Liver (tissue), 9 donors: ENCODE results near the gene FAM227B. TPM values are rescaled to one million over a fixed set of nuclear protein-coding genes. Genes with fewer than 3 reads are reported as not detected.

Experiments
- DNase-seq: peaks from one replicate; pipeline ENCODE4 v3.0.0-alpha.2; 2017; ENCODE audit warnings: low spot score
- H3K27ac ChIP-seq, 2 donors: one replicate each; pipeline ENCODE4 v1.7.0; 2013; ENCODE audit warnings: inconsistent platforms in 2 of 2, low read length in 2 of 2, control low read depth in 1 of 2, low read depth in 1 of 2, mild to moderate bottlenecking in 1 of 2
- H3K27me3 ChIP-seq, 4 donors: one replicate each; pipeline versions ENCODE4 v1.6.1 to v1.7.0; 2013; ENCODE audit warnings: low read length in 3 of 4, inconsistent platforms in 1 of 4, mild to moderate bottlenecking in 1 of 4, moderate library complexity in 1 of 4; ENCODE audit not compliant: control insufficient read depth in 4 of 4, insufficient read depth in 4 of 4
- H3K36me3 ChIP-seq, 4 donors: one replicate each; pipeline versions ENCODE4 v1.6.1 to v1.7.0; 2013; ENCODE audit warnings: low read length in 3 of 4, mild to moderate bottlenecking in 3 of 4, low read depth in 1 of 4, moderate library complexity in 1 of 4; ENCODE audit not compliant: control insufficient read depth in 4 of 4, insufficient read depth in 3 of 4
- H3K4me1 ChIP-seq, 4 donors: one replicate each; pipeline versions ENCODE4 v1.6.1 to v1.7.0; 2013; ENCODE audit warnings: low read length in 3 of 4, mild to moderate bottlenecking in 3 of 4, moderate library complexity in 1 of 4; ENCODE audit not compliant: control insufficient read depth in 4 of 4, insufficient read depth in 4 of 4
- H3K4me3 ChIP-seq, 3 donors: one replicate each; pipeline versions ENCODE4 v1.6.1 to v1.7.0; 2013; ENCODE audit warnings: low read length in 3 of 3, control low read depth in 1 of 3, low read depth in 1 of 3, mild to moderate bottlenecking in 1 of 3
- H3K9ac ChIP-seq, 2 donors: one replicate each; pipeline ENCODE4 v1.7.0; 2013; ENCODE audit warnings: low read length in 2 of 2, mild to moderate bottlenecking in 2 of 2, moderate library complexity in 2 of 2, control low read depth in 1 of 2, low read depth in 1 of 2
- H3K9me3 ChIP-seq, 4 donors: one replicate each; pipeline versions ENCODE4 v1.6.1 to v1.7.0; 2013; ENCODE audit warnings: low read length in 3 of 4; ENCODE audit not compliant: control insufficient read depth in 4 of 4
- ATF3 ChIP-seq: IDR thresholded peaks from 2 replicates; pipeline ENCODE4 v1.6.1; 2016; ENCODE audit warnings: antibody characterized with exemption
- EGR1 ChIP-seq, 2 donors: IDR thresholded peaks; 2 replicates each; pipeline ENCODE4 v1.6.1; 2016 to 2018; ENCODE audit warnings: antibody characterized with exemption in 2 of 2, low read depth in 2 of 2
- FOXA1 ChIP-seq: IDR thresholded peaks from 2 replicates; pipeline ENCODE4 v1.6.1; 2016; ENCODE audit warnings: antibody characterized with exemption
- FOXA2 ChIP-seq: IDR thresholded peaks from 2 replicates; pipeline ENCODE4 v1.6.1; 2016; ENCODE audit warnings: antibody characterized with exemption
- GABPA ChIP-seq, 2 donors: IDR thresholded peaks in 1 of 2; conservative IDR thresholded peaks in 1 of 2; 2 replicates each; pipeline ENCODE4 v1.6.1; 2016; ENCODE audit warnings: antibody characterized with exemption in 2 of 2, mild to moderate bottlenecking in 1 of 2, moderate library complexity in 1 of 2
- HNF4A ChIP-seq, 2 donors: conservative IDR thresholded peaks; 2 replicates each; pipeline ENCODE4 v1.6.1; 2016; ENCODE audit warnings: antibody characterized with exemption in 2 of 2, mild to moderate bottlenecking in 2 of 2
- HNF4G ChIP-seq: IDR thresholded peaks from 2 replicates; pipeline ENCODE4 v1.6.1; 2016; ENCODE audit warnings: antibody characterized with exemption
- JUND ChIP-seq, 2 donors: IDR thresholded peaks; 2 replicates each; pipeline ENCODE4 v1.6.1; 2016; ENCODE audit warnings: antibody characterized with exemption in 2 of 2
- NR2F2 ChIP-seq: IDR thresholded peaks from 2 replicates; pipeline ENCODE4 v1.6.1; 2016; ENCODE audit warnings: antibody characterized with exemption
- RAD21 ChIP-seq, 2 donors: IDR thresholded peaks; 2 replicates each; pipeline ENCODE4 v1.6.1; 2016; ENCODE audit warnings: antibody characterized with exemption in 2 of 2, mild to moderate bottlenecking in 2 of 2
- REST ChIP-seq: IDR thresholded peaks from 2 replicates; pipeline ENCODE4 v1.6.1; 2016; ENCODE audit warnings: antibody characterized with exemption, mild to moderate bottlenecking
- RXRA ChIP-seq, 2 donors: IDR thresholded peaks; 2 replicates each; pipeline ENCODE4 v1.6.1; 2017 to 2018; ENCODE audit warnings: antibody characterized with exemption in 2 of 2, mild to moderate bottlenecking in 1 of 2
- SP1 ChIP-seq: IDR thresholded peaks from 2 replicates; pipeline ENCODE4 v1.6.1; 2018; ENCODE audit warnings: antibody characterized with exemption, mild to moderate bottlenecking
- TAF1 ChIP-seq: conservative IDR thresholded peaks from 2 replicates; pipeline ENCODE4 v1.6.1; 2016; ENCODE audit warnings: antibody characterized with exemption, mild to moderate bottlenecking
- YY1 ChIP-seq: IDR thresholded peaks from 2 replicates; pipeline ENCODE4 v1.6.1; 2016; ENCODE audit warnings: antibody characterized with exemption, mild to moderate bottlenecking
- WGBS: extraction: QIAGEN DNeasy Blood & Tissue Kit; methylation state at CpG from one replicate; pipeline ENCODE4 v1.1.7; 2013; 5-methylcytosine and 5-hydroxymethylcytosine counted together
- polyA plus RNA-seq, 2 donors: library from polyadenylated mRNA; stranded (reverse) in 1 of 2; unstranded in 1 of 2; fragments of 200-250 nt in 1 of 2; fragments of >200 nt in 1 of 2; fragmentation: Nextera tagmentation in 1 of 2; extraction: Ambion mirVana in 1 of 2; gene quantifications; one replicate each; pipeline versions ENCODE4 v1.2.1 to v1.2.3, GENCODE V29; 2013 to 2015
- total RNA-seq, 2 donors: library from RNA; depleted of rRNA; stranded (reverse); fragments of >200 nt; gene quantifications; one replicate each; pipeline ENCODE4 v1.2.3, GENCODE V29; 2014
- TF ChIP-seq, protein P1 (sequence below): fragments of 150-350 bp; IDR thresholded peaks from 2 replicates; pipeline ENCODE4 v1.5.1; 2017; ENCODE audit warnings: improper control_type of control experiment, low read depth, low read length; ENCODE audit not compliant: missing input control
- TF ChIP-seq, protein P2 (sequence below): IDR thresholded peaks from 2 replicates; pipeline ENCODE4 v1.6.1; 2016; ENCODE audit warnings: antibody characterized with exemption
- TF ChIP-seq, protein P3 (sequence below): IDR thresholded peaks from 2 replicates; pipeline ENCODE4 v1.6.1; 2016; ENCODE audit warnings: antibody characterized with exemption
- donor health status: healthy.
- donor health status: healthy.
- donor health status: healthy.
- donor health status: healthy.
- donor health status: healthy.

FAM227B gene
- total and polyA plus RNA-seq, 4 donors, result 1.3 to 5.1 (median 3.8) TPM

- no peaks in the 10 kb centered on the region for H3K4me1 ChIP-seq
- H3K27ac ChIP-seq, result no peak overlapping the region
- no peak overlapping the region for H3K4me3 ChIP-seq
- H3K9ac ChIP-seq, result no peak overlapping the region
- no peaks in the 10 kb centered on the region for H3K9me3 ChIP-seq
- H3K27me3 ChIP-seq, result no peaks in the 10 kb centered on the region
- H3K36me3 ChIP-seq, result no peaks in the 10 kb centered on the region
- TF ChIP-seq GABPA (IDR thresholded peaks at IDR 0.05 in 1 of 2, conservative IDR thresholded peaks at IDR 0.05 in 1 of 2) (no peak), RXRA (IDR thresholded peaks at IDR 0.05) (no peak), HNF4A (conservative IDR thresholded peaks at IDR 0.05) (no peak), RAD21 (IDR thresholded peaks at IDR 0.05) (no peak), FOXA1 (no peak), SP1 (no peak), TAF1 (no peak), NR2F2 (no peak), EGR1 (IDR thresholded peaks at IDR 0.05; ENCODE audit: low read depth in 2 of 2) (no peak), ATF3 (no peak), FOXA2 (no peak), HNF4G (no peak), YY1 (no peak), JUND (IDR thresholded peaks at IDR 0.05) (no peak), REST (no peak)
- TF ChIP-seq, protein P1, sequence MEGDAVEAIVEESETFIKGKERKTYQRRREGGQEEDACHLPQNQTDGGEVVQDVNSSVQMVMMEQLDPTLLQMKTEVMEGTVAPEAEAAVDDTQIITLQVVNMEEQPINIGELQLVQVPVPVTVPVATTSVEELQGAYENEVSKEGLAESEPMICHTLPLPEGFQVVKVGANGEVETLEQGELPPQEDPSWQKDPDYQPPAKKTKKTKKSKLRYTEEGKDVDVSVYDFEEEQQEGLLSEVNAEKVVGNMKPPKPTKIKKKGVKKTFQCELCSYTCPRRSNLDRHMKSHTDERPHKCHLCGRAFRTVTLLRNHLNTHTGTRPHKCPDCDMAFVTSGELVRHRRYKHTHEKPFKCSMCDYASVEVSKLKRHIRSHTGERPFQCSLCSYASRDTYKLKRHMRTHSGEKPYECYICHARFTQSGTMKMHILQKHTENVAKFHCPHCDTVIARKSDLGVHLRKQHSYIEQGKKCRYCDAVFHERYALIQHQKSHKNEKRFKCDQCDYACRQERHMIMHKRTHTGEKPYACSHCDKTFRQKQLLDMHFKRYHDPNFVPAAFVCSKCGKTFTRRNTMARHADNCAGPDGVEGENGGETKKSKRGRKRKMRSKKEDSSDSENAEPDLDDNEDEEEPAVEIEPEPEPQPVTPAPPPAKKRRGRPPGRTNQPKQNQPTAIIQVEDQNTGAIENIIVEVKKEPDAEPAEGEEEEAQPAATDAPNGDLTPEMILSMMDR, result no peak
- TF ChIP-seq, protein P2, sequence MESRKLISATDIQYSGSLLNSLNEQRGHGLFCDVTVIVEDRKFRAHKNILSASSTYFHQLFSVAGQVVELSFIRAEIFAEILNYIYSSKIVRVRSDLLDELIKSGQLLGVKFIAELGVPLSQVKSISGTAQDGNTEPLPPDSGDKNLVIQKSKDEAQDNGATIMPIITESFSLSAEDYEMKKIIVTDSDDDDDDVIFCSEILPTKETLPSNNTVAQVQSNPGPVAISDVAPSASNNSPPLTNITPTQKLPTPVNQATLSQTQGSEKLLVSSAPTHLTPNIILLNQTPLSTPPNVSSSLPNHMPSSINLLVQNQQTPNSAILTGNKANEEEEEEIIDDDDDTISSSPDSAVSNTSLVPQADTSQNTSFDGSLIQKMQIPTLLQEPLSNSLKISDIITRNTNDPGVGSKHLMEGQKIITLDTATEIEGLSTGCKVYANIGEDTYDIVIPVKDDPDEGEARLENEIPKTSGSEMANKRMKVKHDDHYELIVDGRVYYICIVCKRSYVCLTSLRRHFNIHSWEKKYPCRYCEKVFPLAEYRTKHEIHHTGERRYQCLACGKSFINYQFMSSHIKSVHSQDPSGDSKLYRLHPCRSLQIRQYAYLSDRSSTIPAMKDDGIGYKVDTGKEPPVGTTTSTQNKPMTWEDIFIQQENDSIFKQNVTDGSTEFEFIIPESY, result no peak
- TF ChIP-seq, protein P3, sequence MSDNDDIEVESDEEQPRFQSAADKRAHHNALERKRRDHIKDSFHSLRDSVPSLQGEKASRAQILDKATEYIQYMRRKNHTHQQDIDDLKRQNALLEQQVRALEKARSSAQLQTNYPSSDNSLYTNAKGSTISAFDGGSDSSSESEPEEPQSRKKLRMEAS, result no peak
- DNase-seq, result no peak
Measured at GRCh38 chr15:49343546-49343945, 277.1 kb downstream of the FAM227B start.

DNA sequence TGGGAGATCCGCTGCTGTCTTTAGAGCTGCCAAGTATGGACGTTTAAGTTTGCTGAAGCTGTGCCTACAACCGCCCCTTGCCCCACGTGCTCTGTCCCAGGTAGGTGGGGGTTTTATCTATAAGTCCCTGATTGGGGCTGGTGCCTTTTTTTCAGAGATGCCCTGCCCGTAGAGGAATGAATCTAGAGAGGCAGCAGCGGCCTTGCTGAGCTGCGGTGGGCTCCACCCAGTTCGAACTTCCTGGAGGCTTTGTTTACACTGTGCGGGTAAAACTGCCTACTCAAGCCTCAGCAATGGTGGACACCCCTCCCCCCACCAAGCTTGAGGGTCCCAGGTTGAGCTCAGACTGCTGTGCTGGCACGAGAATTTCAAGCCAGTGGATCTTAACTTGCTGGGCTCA is 281.0 kb downstream of the FAM227B start:
- Histone ChIP-seq H3K36me3 (no peaks in the 10 kb centered on the region), H3K4me1 (no peaks in the 10 kb centered on the region), H3K27ac (no peak overlapping the region), H3K27me3 (no peaks in the 10 kb centered on the region), H3K9ac (no peak overlapping the region), H3K4me3 (no peak overlapping the region), H3K9me3 (no peaks in the 10 kb centered on the region)
- no peak for DNase-seq
- WGBS, result 83% methylated on average over 10 of the region's 10 CpGs
- TF ChIP-seq, protein P1, result no peak
- TF ChIP-seq, protein P2, result no peak
- no peak for TF ChIP-seq JUND (IDR thresholded peaks at IDR 0.05)
- no peak for TF ChIP-seq ATF3
- TF ChIP-seq FOXA1, result no peak
- no peak for TF ChIP-seq YY1
- TF ChIP-seq HNF4G, result no peak
- TF ChIP-seq, protein P3, result no peak
- TF ChIP-seq EGR1 (IDR thresholded peaks at IDR 0.05; ENCODE audit: low read depth in 2 of 2), result no peak
- TF ChIP-seq GABPA (IDR thresholded peaks at IDR 0.05 in 1 of 2, conservative IDR thresholded peaks at IDR 0.05 in 1 of 2), result no peak
- TF ChIP-seq RXRA (IDR thresholded peaks at IDR 0.05), result no peak
- TF ChIP-seq FOXA2, result no peak
- no peak for TF ChIP-seq TAF1
- no peak for TF ChIP-seq RAD21 (IDR thresholded peaks at IDR 0.05)
